Epithelial cell of esophagus (primary cell): ENCODE data around the gene RFX1.

Experiments
- DNase-seq: peaks from one replicate; pipeline ENCODE4 v3.0.0; 2010; ENCODE audit warnings: low read depth
- H3K4me3 ChIP-seq: 2 replicates; pipeline ENCODE4 v1.5.1; 2011; ENCODE audit warnings: mild to moderate bottlenecking, low read length, control low read depth
- CTCF ChIP-seq: IDR thresholded peaks from 2 replicates; pipeline ENCODE4 v1.5.1; 2011; ENCODE audit warnings: low read depth, mild to moderate bottlenecking, low read length, control low read depth, inconsistent platforms; ENCODE audit not compliant: insufficient read depth; ENCODE audit errors: missing control alignments

Gene RFX1

DNA sequence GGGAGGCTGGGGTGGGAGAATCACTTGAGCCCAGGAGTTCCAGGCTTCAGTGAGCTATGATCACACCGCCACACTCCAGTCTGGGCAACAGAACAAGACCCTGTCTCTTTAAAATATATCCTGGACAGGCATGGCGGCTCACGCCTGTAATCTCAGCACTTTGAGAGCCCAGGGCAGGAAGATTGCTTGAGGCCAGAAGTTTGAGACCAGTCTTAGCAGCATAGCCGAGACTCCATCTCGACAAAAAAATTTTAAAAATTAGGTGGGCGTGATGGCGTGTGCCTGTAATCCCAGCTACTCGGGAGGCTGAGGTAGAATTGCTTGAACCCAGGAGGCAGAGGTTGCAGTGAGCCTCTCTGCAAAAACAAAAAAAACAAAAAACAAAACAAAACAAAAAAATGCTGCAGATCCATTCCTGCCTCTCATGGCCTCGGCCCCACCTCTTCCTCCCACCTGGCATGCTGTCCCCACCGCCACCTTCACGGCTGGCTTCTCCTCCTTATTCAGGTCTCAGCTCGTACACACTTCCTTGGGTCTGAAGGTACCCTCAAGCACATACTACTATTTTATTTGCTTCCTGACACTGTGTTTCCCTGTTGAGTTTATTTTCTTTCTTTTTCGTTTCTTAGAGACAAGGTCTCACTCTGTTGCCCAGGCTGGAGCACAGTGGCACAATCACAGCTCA is 5.3 kb downstream of the RFX1 start:
- no peak for DNase-seq
- no peak for TF ChIP-seq CTCF
- H3K4me3 ChIP-seq, result no peak overlapping the region

DNA sequence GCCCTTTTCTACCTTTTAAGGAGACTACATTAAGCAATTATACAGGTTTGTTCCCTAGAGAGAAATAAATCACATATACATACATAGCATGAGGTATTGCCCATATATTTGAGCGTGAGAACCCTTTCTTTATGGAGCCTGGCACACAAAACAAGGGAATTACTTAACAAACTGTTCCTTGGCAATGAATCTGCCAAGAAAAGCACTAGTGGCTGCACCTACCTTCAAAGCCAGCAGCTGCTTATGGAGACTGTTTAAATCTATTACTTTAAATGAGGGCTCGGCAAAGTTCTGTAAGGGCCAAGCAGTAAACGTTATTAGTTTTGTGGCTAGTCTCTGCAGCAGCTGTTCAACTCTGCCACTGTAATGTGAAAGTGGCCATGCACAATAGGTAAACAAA is 7.0 kb downstream of the RFX1 start:
- DNase-seq, result no peak
- no peak overlapping the region for H3K4me3 ChIP-seq
- TF ChIP-seq CTCF, result no peak

- TF ChIP-seq CTCF, result no peak
- DNase-seq, result no peak
- H3K4me3 ChIP-seq, result no peak overlapping the region
Measured at GRCh38 chr19:13998426-13998825, 7.7 kb downstream of the RFX1 start.

DNA sequence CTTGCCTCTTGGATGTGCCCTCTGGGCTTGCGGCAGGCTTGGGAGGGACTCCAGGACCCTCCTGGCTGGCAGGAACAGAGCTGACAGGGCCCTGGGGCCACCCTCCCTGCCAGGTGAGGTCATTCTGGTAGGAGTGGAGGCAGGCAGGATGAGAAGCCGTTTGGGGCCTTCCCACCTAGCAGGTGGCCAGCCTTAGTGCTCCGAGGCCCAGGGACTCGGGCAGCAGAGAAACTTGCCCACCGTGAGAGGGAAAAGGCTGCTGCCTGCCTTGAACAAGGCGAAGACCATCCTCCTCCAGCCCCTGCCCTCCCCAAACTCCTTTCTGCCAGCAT is 8.5 kb downstream of the RFX1 start:
- DNase-seq, result no peak
- H3K4me3 ChIP-seq, result no peak overlapping the region
- no peak for TF ChIP-seq CTCF

GRCh38 chr19:13996928-13997630 is 9.0 kb downstream of the RFX1 start:
- no peak for DNase-seq
- no peak overlapping the region for H3K4me3 ChIP-seq
- TF ChIP-seq CTCF, result no peak

DNA sequence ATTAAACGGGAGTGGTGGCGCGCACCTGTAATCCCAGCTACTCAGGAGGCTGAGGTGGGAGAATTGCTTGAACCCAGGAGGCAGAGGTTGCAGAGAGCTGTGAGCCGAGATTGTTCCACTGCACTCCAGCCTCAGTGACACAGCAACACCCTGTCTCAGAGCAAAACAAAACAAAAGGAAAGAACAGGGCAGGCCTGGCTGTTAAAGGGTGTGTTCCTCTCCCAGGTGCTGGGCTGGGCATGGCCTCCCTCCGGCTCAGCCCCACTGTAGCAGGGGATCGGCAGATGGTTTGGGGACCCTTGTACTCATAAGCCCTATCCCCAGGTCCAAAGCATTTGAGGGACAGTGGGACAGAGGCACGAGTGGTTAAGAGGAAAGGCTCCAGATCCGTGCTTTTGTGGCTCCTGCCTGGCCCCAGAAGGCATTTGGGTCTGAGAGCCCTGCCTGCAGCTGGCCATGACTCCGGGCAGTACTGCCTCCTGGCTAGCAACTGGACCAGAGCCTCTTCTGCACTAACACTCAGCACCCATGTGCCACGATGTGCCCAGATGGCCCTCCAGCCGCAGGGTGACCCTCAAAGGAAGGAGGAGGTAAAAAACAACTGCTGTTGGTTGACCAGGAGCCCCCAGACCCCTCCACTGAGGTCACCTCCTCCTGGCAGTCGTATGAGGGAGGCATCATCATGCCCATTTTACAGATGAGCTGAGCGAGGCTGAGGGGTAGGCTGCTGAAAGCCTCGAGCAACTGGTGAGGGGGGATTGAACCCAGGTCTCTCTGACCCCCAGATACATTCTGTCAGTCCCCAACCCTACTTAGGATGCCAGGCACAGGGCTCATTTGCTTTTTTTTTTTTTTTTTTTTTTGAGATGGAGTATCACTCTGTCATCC is 10.0 kb downstream of the RFX1 start:
- H3K4me3 ChIP-seq, result no peak overlapping the region
- DNase-seq, result no peak

More for the DNA sequence above, 10.0 kb downstream of the RFX1 start:
- no peak for TF ChIP-seq CTCF
